ENCODE results near the gene NCOA5. TPM values are rescaled to one million over a fixed set of nuclear protein-coding genes. Genes with fewer than 3 reads are reported as not detected.

NCOA5 gene
- total and polyA plus RNA-seq, 10 of the 15 experiments (the other 5 are each of a cell fraction or from before 2014, with no cell fraction given): 7.7 to 38.1 (median 30.1) TPM

- ChIA-PET POLR2A (interaction anchor here (1.4 kb wide), 1 partner anchor 37 kb away, joined by 3 read pairs; no protein-coding TSS in a partner anchor), RAD21 (ENCODE audit: unreplicated experiment) (interaction anchor here (1.8 kb wide), 1 partner anchor 150 kb away, joined by 4 read pairs; no protein-coding TSS in a partner anchor), SMC1A (ENCODE audit: uncharacterized antibody, unreplicated experiment) (no interaction called here), CTCF (interaction anchor here (0.9 to 1.7 kb wide), 4 partner anchors 24 to 70 kb away, joined by 3 to 7 read pairs (median 4); no protein-coding TSS in a partner anchor)
- Histone ChIP-seq H3K4me2 (ENCODE audit: control insufficient read depth, insufficient read depth) (no peak overlapping the region), H3K27me3 (replicated peaks in 1 of 2; ENCODE audit: control insufficient read depth in 2 of 2, insufficient read depth in 2 of 2, low read length in 1 of 2) (no peaks in the 10 kb centered on the region), H3K9me3 (replicated peaks; ENCODE audit: control insufficient read depth, insufficient read depth, low read length) (no peaks in the 10 kb centered on the region), H3K27ac (ENCODE audit: control insufficient read depth, insufficient read depth) (no peak overlapping the region), H3K9ac (ENCODE audit: control insufficient read depth, insufficient read depth, low read length) (no peak overlapping the region), H3K4me1 (ENCODE audit: control insufficient read depth, insufficient read depth, low read length) (no peaks in the 10 kb centered on the region), H3K36me3 (ENCODE audit: control insufficient read depth in 2 of 2, insufficient read depth in 2 of 2, low read length in 1 of 2) (peaks cover 4 to 6% of the 10 kb centered on the region in 2 experiments), H4K20me1 (ENCODE audit: control insufficient read depth, insufficient read depth) (peaks cover 6% of the 10 kb centered on the region), H3K4me3 (no peak overlapping the region), H3K79me2 (ENCODE audit: control insufficient read depth, insufficient read depth, low read length) (peaks cover 80% of the 10 kb centered on the region), H2AFZ (ENCODE audit: control insufficient read depth, low read depth, low read length) (no peak overlapping the region)
- BruUV-seq (replicated peaks): no TSS peak
- ATAC-seq: no peak
- no peak for DNase-seq (ENCODE audit: low read depth, low spot score)
- intact Hi-C loops (cut with micrococcal nuclease; ENCODE audit: unreplicated experiment) (no loop called here), in situ Hi-C loops (cut with MboI) (no loop called here)
- FAIRE-seq: no peak
- 100% methylated on average over 1 of the region's 1 CpG for WGBS (ENCODE audit: insufficient coverage, insufficient replicate concordance, low lambda C conversion rate, missing lambda C conversion rate)
- no peak for TF ChIP-seq CEBPZ (IDR thresholded peaks at IDR 0.05; ENCODE audit: low read depth, low read length)
- no peak for TF ChIP-seq E4F1 (IDR thresholded peaks at IDR 0.05; ENCODE audit: borderline replicate concordance, partially characterized antibody)
- no peak for TF ChIP-seq RFX5 (IDR thresholded peaks at IDR 0.05; ENCODE audit: low read depth, low read length)
- no peak for TF ChIP-seq SMC3 (IDR thresholded peaks at IDR 0.05; ENCODE audit: borderline replicate concordance, low read length)
- no peak for TF ChIP-seq FOXM1 (IDR thresholded peaks at IDR 0.05; ENCODE audit: low read depth, low read length)
- no peak for TF ChIP-seq ASH2L (IDR thresholded peaks at IDR 0.05; ENCODE audit: borderline replicate concordance, low read depth)
- no peak for TF ChIP-seq TARDBP (IDR thresholded peaks at IDR 0.05; ENCODE audit: borderline replicate concordance)
- no peak for TF ChIP-seq CREB1 (IDR thresholded peaks at IDR 0.05; ENCODE audit: low read depth)
- no peak for TF ChIP-seq BRCA1 (IDR thresholded peaks at IDR 0.05; ENCODE audit: low read depth, low read length)
- no peak for TF ChIP-seq E2F4 (IDR thresholded peaks at IDR 0.05; ENCODE audit: low read depth, low read length)
- no peak for TF ChIP-seq USF1 (IDR thresholded peaks at IDR 0.05; ENCODE audit: borderline replicate concordance, extremely low read length, insufficient read depth, low read depth, low read length)
- TF ChIP-seq ZNF207 (IDR thresholded peaks at IDR 0.05; ENCODE audit: borderline replicate concordance): no peak
- no peak for TF ChIP-seq ESRRA (IDR thresholded peaks at IDR 0.05; ENCODE audit: low read length)
- no peak for TF ChIP-seq NFXL1 (IDR thresholded peaks at IDR 0.05; ENCODE audit: borderline replicate concordance)
- TF ChIP-seq ELK1 (IDR thresholded peaks at IDR 0.05; ENCODE audit: low read depth, low read length): no peak
Observed at GRCh38 chr20:46083531-46084061, 6.2 kb downstream of the NCOA5 start.

Measured in GM12878 (cell line).